Measurements from ENCODE around the gene XPNPEP2. TPM values are rescaled to one million over a fixed set of nuclear protein-coding genes. Genes with fewer than 3 reads are reported as not detected.
A peak's percentile ranks its signal among the peaks of the same experiment; 100 is the strongest.

The XPNPEP2 gene
- total and polyA plus RNA-seq, 4 donors: 0.19 to 23.0 (median 4.9) TPM

DNA sequence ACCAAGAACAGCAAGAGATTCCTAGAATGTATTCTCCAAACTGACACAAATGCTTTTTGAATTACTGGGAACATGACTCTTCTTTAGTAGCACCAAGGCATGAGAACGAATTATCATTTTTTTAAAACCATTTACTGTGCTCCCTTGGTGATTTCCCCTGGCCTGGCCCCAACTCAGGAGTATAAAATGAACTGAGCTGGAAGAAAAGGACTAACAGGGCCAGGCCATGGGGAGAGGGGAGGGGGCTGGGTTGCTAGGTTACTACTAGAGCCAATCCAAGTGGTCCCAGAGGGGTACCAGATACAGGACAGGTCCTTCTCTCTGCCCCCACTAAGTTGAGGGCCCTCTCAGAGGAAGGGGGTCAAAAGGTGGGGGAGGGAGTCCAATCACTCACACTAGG is 64.1 kb downstream of the XPNPEP2 start:
- WGBS: 85% methylated on average over 1 of the region's 1 CpG
- no peak for DNase-seq (ENCODE audit: low spot score)
- Histone ChIP-seq H3K27ac (ENCODE audit: low read depth in 1 of 2, low read length in 2 of 2) (no peak overlapping the region), H3K27me3 (ENCODE audit: control insufficient read depth in 4 of 4, insufficient read depth in 4 of 4, low read length in 3 of 4) (no peaks in the 10 kb centered on the region), H3K36me3 (ENCODE audit: control insufficient read depth in 4 of 4, insufficient read depth in 3 of 4, low read depth in 1 of 4, low read length in 3 of 4) (peaks cover 3 to 18% (median 10%) of the 10 kb centered on the region in 4 donors), H3K4me1 (ENCODE audit: control insufficient read depth in 4 of 4, insufficient read depth in 4 of 4, low read length in 3 of 4) (no peaks in the 10 kb centered on the region), H3K4me3 (ENCODE audit: low read depth in 1 of 3, low read length in 3 of 3) (no peak overlapping the region), H3K9ac (ENCODE audit: low read depth in 1 of 2, low read length in 2 of 2) (no peak overlapping the region), H3K9me3 (ENCODE audit: control insufficient read depth in 4 of 4, low read length in 3 of 4) (no peaks in the 10 kb centered on the region)
- no peak for TF ChIP-seq RAD21 (IDR thresholded peaks at IDR 0.05)
- TF ChIP-seq, protein P1, sequence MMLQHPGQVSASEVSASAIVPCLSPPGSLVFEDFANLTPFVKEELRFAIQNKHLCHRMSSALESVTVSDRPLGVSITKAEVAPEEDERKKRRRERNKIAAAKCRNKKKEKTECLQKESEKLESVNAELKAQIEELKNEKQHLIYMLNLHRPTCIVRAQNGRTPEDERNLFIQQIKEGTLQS (IDR thresholded peaks at IDR 0.05): no peak
- TF ChIP-seq SP1 (IDR thresholded peaks at IDR 0.05): no peak
- TF ChIP-seq FOXA2 (IDR thresholded peaks at IDR 0.05): no peak
- TF ChIP-seq, protein P2, sequence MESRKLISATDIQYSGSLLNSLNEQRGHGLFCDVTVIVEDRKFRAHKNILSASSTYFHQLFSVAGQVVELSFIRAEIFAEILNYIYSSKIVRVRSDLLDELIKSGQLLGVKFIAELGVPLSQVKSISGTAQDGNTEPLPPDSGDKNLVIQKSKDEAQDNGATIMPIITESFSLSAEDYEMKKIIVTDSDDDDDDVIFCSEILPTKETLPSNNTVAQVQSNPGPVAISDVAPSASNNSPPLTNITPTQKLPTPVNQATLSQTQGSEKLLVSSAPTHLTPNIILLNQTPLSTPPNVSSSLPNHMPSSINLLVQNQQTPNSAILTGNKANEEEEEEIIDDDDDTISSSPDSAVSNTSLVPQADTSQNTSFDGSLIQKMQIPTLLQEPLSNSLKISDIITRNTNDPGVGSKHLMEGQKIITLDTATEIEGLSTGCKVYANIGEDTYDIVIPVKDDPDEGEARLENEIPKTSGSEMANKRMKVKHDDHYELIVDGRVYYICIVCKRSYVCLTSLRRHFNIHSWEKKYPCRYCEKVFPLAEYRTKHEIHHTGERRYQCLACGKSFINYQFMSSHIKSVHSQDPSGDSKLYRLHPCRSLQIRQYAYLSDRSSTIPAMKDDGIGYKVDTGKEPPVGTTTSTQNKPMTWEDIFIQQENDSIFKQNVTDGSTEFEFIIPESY (IDR thresholded peaks at IDR 0.05): no peak
- TF ChIP-seq JUND (IDR thresholded peaks at IDR 0.05): no peak

DNA sequence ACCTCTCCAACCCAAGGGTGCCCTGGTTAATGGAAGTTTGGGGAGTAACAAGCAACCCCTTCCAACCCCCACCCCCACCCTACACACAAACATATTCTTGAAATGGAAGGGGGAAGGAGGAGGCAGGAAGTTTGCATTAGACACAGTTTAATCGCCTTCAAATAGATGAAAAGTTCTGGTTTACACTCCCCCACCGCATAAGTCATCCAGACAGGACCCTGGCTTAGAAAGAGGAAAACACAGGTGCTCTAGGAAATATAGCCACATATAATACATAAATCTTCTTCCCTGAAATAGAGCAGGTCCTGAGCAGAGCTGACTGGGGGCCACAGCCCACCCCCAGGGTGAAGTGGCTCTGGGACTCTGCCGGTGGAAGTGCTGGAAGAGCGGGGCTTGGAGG is 66.0 kb downstream of the XPNPEP2 start:
- Histone ChIP-seq H3K4me1 (ENCODE audit: control insufficient read depth in 4 of 4, insufficient read depth in 4 of 4, low read length in 3 of 4) (peaks cover 0 to 3% (median 0%) of the 10 kb centered on the region in 4 donors), H3K9me3 (ENCODE audit: control insufficient read depth in 4 of 4, low read length in 3 of 4) (no peaks in the 10 kb centered on the region), H3K27me3 (ENCODE audit: control insufficient read depth in 4 of 4, insufficient read depth in 4 of 4, low read length in 3 of 4) (no peaks in the 10 kb centered on the region), H3K4me3 (ENCODE audit: low read depth in 1 of 3, low read length in 3 of 3) (no peak overlapping the region), H3K27ac (ENCODE audit: low read depth in 1 of 2, low read length in 2 of 2) (no peak overlapping the region), H3K9ac (ENCODE audit: low read depth in 1 of 2, low read length in 2 of 2) (no peak overlapping the region), H3K36me3 (ENCODE audit: control insufficient read depth in 4 of 4, insufficient read depth in 3 of 4, low read depth in 1 of 4, low read length in 3 of 4) (peaks cover 3 to 21% (median 9%) of the 10 kb centered on the region in 4 donors)
- TF ChIP-seq YY1 (IDR thresholded peaks at IDR 0.05) (no peak), HNF4G (IDR thresholded peaks at IDR 0.05) (no peak), FOXA1 (IDR thresholded peaks at IDR 0.05) (no peak), TAF1 (conservative IDR thresholded peaks at IDR 0.05) (no peak), FOXA2 (IDR thresholded peaks at IDR 0.05) (no peak), JUND (IDR thresholded peaks at IDR 0.05) (no peak), NR2F2 (IDR thresholded peaks at IDR 0.05) (no peak), HNF4A (conservative IDR thresholded peaks at IDR 0.05) (no peak)
- TF ChIP-seq, protein P2 (IDR thresholded peaks at IDR 0.05): no peak
- TF ChIP-seq, protein P1 (IDR thresholded peaks at IDR 0.05): no peak
- TF ChIP-seq, protein P3, sequence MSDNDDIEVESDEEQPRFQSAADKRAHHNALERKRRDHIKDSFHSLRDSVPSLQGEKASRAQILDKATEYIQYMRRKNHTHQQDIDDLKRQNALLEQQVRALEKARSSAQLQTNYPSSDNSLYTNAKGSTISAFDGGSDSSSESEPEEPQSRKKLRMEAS (IDR thresholded peaks at IDR 0.05): no peak
- DNase-seq (ENCODE audit: low spot score): no peak
- WGBS: 90% methylated on average over 4 of the region's 4 CpGs

DNA sequence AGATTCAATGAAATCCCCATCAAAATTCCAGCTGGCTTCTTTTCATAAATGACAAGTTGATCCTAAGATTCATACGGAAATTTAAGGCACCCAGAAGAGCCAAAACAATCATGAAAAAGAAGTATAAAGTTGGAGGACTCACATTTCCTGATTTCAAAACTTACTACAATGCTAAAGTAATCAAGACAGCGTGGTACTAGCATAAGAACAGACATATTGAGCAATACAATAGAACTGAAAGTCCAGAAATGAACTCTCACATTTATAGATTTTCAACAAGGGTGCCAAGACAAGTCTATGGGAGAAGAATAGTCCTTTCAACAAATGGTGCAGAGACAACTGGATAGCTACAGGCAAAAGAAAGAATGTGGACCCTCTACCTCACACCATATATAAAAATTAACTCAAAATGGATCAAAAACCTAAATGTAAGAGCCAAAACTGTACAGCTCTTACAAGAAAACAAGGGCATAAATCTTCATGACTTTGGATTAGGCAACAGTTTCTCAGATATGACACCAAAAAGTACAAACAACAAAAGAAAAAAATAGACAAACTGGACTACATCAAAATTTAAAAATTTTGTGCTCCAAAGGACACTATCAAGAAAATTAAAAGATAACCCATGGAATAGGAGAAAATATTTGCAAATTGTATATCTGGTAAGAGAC is 69.5 kb downstream of the XPNPEP2 start:
- Histone ChIP-seq H3K4me1 (ENCODE audit: control insufficient read depth in 4 of 4, insufficient read depth in 4 of 4, low read length in 3 of 4) (peaks cover 0 to 3% (median 0%) of the 10 kb centered on the region in 4 donors), H3K9me3 (ENCODE audit: control insufficient read depth in 4 of 4, low read length in 3 of 4) (no peaks in the 10 kb centered on the region), H3K27me3 (ENCODE audit: control insufficient read depth in 4 of 4, insufficient read depth in 4 of 4, low read length in 3 of 4) (no peaks in the 10 kb centered on the region), H3K9ac (ENCODE audit: low read depth in 1 of 2, low read length in 2 of 2) (no peak overlapping the region), H3K4me3 (ENCODE audit: low read depth in 1 of 3, low read length in 3 of 3) (no peak overlapping the region), H3K36me3 (ENCODE audit: control insufficient read depth in 4 of 4, insufficient read depth in 3 of 4, low read depth in 1 of 4, low read length in 3 of 4) (peaks cover 4 to 41% (median 10%) of the 10 kb centered on the region in 4 donors), H3K27ac (ENCODE audit: low read depth in 1 of 2, low read length in 2 of 2) (no peak overlapping the region)
- WGBS: 36% methylated on average over 2 of the region's 2 CpGs
- DNase-seq (ENCODE audit: low spot score): no peak
- TF ChIP-seq RAD21 (IDR thresholded peaks at IDR 0.05): peak in 1 of 2 donors; percentile 15
- TF ChIP-seq NR2F2 (IDR thresholded peaks at IDR 0.05): no peak
- peak in 1 of 2 donors; percentile 13 for TF ChIP-seq RXRA (IDR thresholded peaks at IDR 0.05)
- TF ChIP-seq HNF4A (conservative IDR thresholded peaks at IDR 0.05): peak; percentile 40 to 60
- no peak for TF ChIP-seq FOXA2 (IDR thresholded peaks at IDR 0.05)
- TF ChIP-seq HNF4G (IDR thresholded peaks at IDR 0.05): no peak
- TF ChIP-seq, protein P1 (IDR thresholded peaks at IDR 0.05): no peak
- TF ChIP-seq, protein P3 (IDR thresholded peaks at IDR 0.05): no peak
- TF ChIP-seq EGR1 (IDR thresholded peaks at IDR 0.05; ENCODE audit: low read depth in 2 of 2): no peak
- TF ChIP-seq, protein P2 (IDR thresholded peaks at IDR 0.05): no peak
- no peak for TF ChIP-seq TAF1 (conservative IDR thresholded peaks at IDR 0.05)
- no peak for TF ChIP-seq GABPA (IDR thresholded peaks at IDR 0.05 in 1 of 2, conservative IDR thresholded peaks at IDR 0.05 in 1 of 2)
- no peak for TF ChIP-seq FOXA1 (IDR thresholded peaks at IDR 0.05)

Data from liver (tissue), 9 donors.